ENCODE measurements around the gene PANX1. TPM values are rescaled to one million over a fixed set of nuclear protein-coding genes. Genes with fewer than 3 reads are reported as not detected.
A peak's percentile ranks its signal among the peaks of the same experiment; 100 is the strongest.

PANX1 gene
- total RNA-seq, 2 experiments from 2014 or later = 11.3 to 16.5 TPM

GRCh38 chr11:94127638-94128037, 1.0 kb upstream of the PANX1 start:
- intact Hi-C loops (cut with micrococcal nuclease; ENCODE audit: unreplicated experiment) = loop anchor here (2.0 to 5.0 kb wide), 3 partner anchors 365 to 845 kb away; partner anchors contain the start of genes ANKRD49, CEP295, CWC15 and KDM4D
- POLR2A ChIA-PET = interaction anchor here (1.0 to 2.8 kb wide), 4 partner anchors 18 to 386 kb away, joined by 4 to 9 read pairs (median 6); partner anchors contain the start of genes C11orf54 and TAF1D
- Histone ChIP-seq H4K20me1 (ENCODE audit: insufficient read depth, low read length) (peaks cover 17% of the 10 kb centered on the region), H3K4me3 (ENCODE audit: low read depth, low read length, poor library complexity, severe bottlenecking) (peak overlapping the region; percentile 87), H3K9me2 (ENCODE audit: insufficient read depth, low read length) (no peaks in the 10 kb centered on the region), H2AFZ (ENCODE audit: low read length) (peak overlapping the region; percentile 99), H3K4me2 (ENCODE audit: low read length) (peak overlapping the region; percentile 87), H3K9me3 (ENCODE audit: low read length) (0 out of 2 replicates have a peak, but pooled peaks cover 10% of the 10 kb centered on the region), H3K36me3 (ENCODE audit: insufficient read depth, low read length) (no peaks in the 10 kb centered on the region), H3K4me1 (ENCODE audit: insufficient read depth, low read length, poor library complexity, severe bottlenecking) (peaks cover 27% of the 10 kb centered on the region), H3K79me2 (ENCODE audit: insufficient read depth, low read depth, low read length) (peaks cover 28% of the 10 kb centered on the region; the same call in 1 of the 2 replicates), H3K27ac (ENCODE audit: low read depth, low read length, poor library complexity, severe bottlenecking) (no peak overlapping the region)
- CTCF ChIA-PET (ENCODE audit: unreplicated experiment) = interaction anchor here (1.1 to 1.5 kb wide), 2 partner anchors 23 to 56 kb away, joined by 3 read pairs; no protein-coding TSS in a partner anchor
- no TSS peak for BruUV-seq (replicated peaks)
- TF ChIP-seq CTCF (conservative IDR thresholded peaks at IDR 0.05; ENCODE audit: low read length) (no peak), EZH2phosphoT487 (IDR thresholded peaks at IDR 0.05; ENCODE audit: borderline replicate concordance, low read depth, low read length) (no peak)
- DNase-seq (ENCODE audit: low spot score) = peak; percentile 14

GRCh38 chr11:94128291-94128745, 323 bp upstream of the PANX1 start:
- CTCF ChIA-PET (ENCODE audit: unreplicated experiment) = interaction anchor here (1.1 to 1.8 kb wide), 3 partner anchors 11 to 56 kb away, joined by 3 to 4 read pairs (median 3); no protein-coding TSS in a partner anchor
- intact Hi-C loops (cut with micrococcal nuclease; ENCODE audit: unreplicated experiment) = loop anchor here (2.0 to 5.0 kb wide), 3 partner anchors 364 to 844 kb away; partner anchors contain the start of genes ANKRD49, CEP295, CWC15 and KDM4D
- BruUV-seq (replicated peaks) = TSS peak; percentile 75
- peaks cover 27% of the 10 kb centered on the region for H3K4me1 ChIP-seq (ENCODE audit: insufficient read depth, low read length, poor library complexity, severe bottlenecking)
- DNase-seq (ENCODE audit: low spot score) = peak; percentile 58
- H3K79me2 ChIP-seq (ENCODE audit: insufficient read depth, low read depth, low read length) = peaks cover 31% of the 10 kb centered on the region; the same call in 1 of the 2 replicates
- peak overlapping the region; percentile 49 for H3K27ac ChIP-seq (ENCODE audit: low read depth, low read length, poor library complexity, severe bottlenecking)
- H3K36me3 ChIP-seq (ENCODE audit: insufficient read depth, low read length) = no peaks in the 10 kb centered on the region
- POLR2A ChIA-PET = interaction anchor here (0.6 to 2.8 kb wide), 10 partner anchors 10 to 387 kb away, joined by 3 to 9 read pairs (median 4); partner anchors contain the start of genes C11orf54, MED17 and TAF1D
- peaks cover 17% of the 10 kb centered on the region for H4K20me1 ChIP-seq (ENCODE audit: insufficient read depth, low read length)
- H2AFZ ChIP-seq (ENCODE audit: low read length) = peak overlapping the region; percentile 99
- H3K9me3 ChIP-seq (ENCODE audit: low read length) = 0 out of 2 replicates have a peak, but pooled peaks cover 10% of the 10 kb centered on the region
- peak overlapping the region; percentile 87 for H3K4me3 ChIP-seq (ENCODE audit: low read depth, low read length, poor library complexity, severe bottlenecking)
- TF ChIP-seq EZH2phosphoT487 (IDR thresholded peaks at IDR 0.05; ENCODE audit: borderline replicate concordance, low read depth, low read length) (no peak), CTCF (conservative IDR thresholded peaks at IDR 0.05; ENCODE audit: low read length) (no peak)
- peak overlapping the region; percentile 87 for H3K4me2 ChIP-seq (ENCODE audit: low read length)
- no peaks in the 10 kb centered on the region for H3K9me2 ChIP-seq (ENCODE audit: insufficient read depth, low read length)
